GM12878 (cell line): Measurements from ENCODE around the gene THRA. TPM values are rescaled to one million over a fixed set of nuclear protein-coding genes. Genes with fewer than 3 reads are reported as not detected.

Experiments
- CEBPB ChIP-seq, 2 experiments: fragments of 150-350 bp in 1 of 2; IDR thresholded peaks; 2 replicates each; pipeline ENCODE4 v1.6.1; 2012 to 2014; ENCODE audit warnings: low read depth in 2 of 2, low read length in 2 of 2, borderline replicate concordance in 1 of 2, inconsistent platforms in 1 of 2
- FOXM1 ChIP-seq: IDR thresholded peaks from 2 replicates; pipeline ENCODE4 v1.6.1; 2012; ENCODE audit warnings: low read depth, mild to moderate bottlenecking, inconsistent platforms, low read length, moderate library complexity
- ZNF622 ChIP-seq: fragments of 450-650 bp; IDR thresholded peaks from 2 replicates; pipeline ENCODE4 v1.6.1; 2017; ENCODE audit warnings: mild to moderate bottlenecking, inconsistent platforms
- polyA plus RNA-seq, 11 experiments: library from polyadenylated mRNA; depleted of rRNA in 4 of 11; unstranded in 6 of 11; stranded (reverse) in 5 of 11; fragments of >200 nt; fragmentation: Nextera tagmentation in 4 of 11; fragmentation: Illumina TruSeq in 1 of 11; extraction: Ambion mirVana in 4 of 11; extraction: Trizol in 1 of 11; gene quantifications; 1 replicate in 1 of 11; 2 replicates in 10 of 11; pipeline versions ENCODE4 v1.2.1 to v1.2.3, GENCODE V29; 2011 to 2016; ENCODE audit warnings: inconsistent platforms in 2 of 11, missing spikeins in 2 of 11, low read depth in 1 of 11
- total RNA-seq, 4 experiments: library from RNA; depleted of rRNA in 3 of 4; stranded (reverse); fragments of >200 nt in 3 of 4; fragmentation: Illumina TruSeq in 1 of 4; extraction: Trizol in 1 of 4; gene quantifications; 2 replicates each; pipeline versions ENCODE4 v1.2.1 to v1.2.3, GENCODE V29; 2013 to 2021
- TF ChIP-seq, protein P1 (sequence below): IDR thresholded peaks from 2 replicates; pipeline ENCODE4 v1.6.1; 2012; ENCODE audit warnings: improper control_type of control experiment, low read depth, low read length; ENCODE audit not compliant: insufficient replicate concordance
- TF ChIP-seq, protein P2 (sequence below): fragments of 450-650 bp; formaldehyde crosslinking; IDR thresholded peaks from 2 replicates; pipeline ENCODE4 v1.4.0; 2022; ENCODE audit warnings: mild to moderate bottlenecking, moderate library complexity

The THRA gene
- total and polyA plus RNA-seq, 10 of the 15 experiments (the other 5 are each of a cell fraction or from before 2014, with no cell fraction given) = 0.03 to 2.0 (median 0.64) TPM

- TF ChIP-seq, protein P1, sequence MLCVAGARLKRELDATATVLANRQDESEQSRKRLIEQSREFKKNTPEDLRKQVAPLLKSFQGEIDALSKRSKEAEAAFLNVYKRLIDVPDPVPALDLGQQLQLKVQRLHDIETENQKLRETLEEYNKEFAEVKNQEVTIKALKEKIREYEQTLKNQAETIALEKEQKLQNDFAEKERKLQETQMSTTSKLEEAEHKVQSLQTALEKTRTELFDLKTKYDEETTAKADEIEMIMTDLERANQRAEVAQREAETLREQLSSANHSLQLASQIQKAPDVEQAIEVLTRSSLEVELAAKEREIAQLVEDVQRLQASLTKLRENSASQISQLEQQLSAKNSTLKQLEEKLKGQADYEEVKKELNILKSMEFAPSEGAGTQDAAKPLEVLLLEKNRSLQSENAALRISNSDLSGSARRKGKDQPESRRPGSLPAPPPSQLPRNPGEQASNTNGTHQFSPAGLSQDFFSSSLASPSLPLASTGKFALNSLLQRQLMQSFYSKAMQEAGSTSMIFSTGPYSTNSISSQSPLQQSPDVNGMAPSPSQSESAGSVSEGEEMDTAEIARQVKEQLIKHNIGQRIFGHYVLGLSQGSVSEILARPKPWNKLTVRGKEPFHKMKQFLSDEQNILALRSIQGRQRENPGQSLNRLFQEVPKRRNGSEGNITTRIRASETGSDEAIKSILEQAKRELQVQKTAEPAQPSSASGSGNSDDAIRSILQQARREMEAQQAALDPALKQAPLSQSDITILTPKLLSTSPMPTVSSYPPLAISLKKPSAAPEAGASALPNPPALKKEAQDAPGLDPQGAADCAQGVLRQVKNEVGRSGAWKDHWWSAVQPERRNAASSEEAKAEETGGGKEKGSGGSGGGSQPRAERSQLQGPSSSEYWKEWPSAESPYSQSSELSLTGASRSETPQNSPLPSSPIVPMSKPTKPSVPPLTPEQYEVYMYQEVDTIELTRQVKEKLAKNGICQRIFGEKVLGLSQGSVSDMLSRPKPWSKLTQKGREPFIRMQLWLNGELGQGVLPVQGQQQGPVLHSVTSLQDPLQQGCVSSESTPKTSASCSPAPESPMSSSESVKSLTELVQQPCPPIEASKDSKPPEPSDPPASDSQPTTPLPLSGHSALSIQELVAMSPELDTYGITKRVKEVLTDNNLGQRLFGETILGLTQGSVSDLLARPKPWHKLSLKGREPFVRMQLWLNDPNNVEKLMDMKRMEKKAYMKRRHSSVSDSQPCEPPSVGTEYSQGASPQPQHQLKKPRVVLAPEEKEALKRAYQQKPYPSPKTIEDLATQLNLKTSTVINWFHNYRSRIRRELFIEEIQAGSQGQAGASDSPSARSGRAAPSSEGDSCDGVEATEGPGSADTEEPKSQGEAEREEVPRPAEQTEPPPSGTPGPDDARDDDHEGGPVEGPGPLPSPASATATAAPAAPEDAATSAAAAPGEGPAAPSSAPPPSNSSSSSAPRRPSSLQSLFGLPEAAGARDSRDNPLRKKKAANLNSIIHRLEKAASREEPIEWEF = no peak
- TF ChIP-seq ZNF622 = no peak
- TF ChIP-seq, protein P2, sequence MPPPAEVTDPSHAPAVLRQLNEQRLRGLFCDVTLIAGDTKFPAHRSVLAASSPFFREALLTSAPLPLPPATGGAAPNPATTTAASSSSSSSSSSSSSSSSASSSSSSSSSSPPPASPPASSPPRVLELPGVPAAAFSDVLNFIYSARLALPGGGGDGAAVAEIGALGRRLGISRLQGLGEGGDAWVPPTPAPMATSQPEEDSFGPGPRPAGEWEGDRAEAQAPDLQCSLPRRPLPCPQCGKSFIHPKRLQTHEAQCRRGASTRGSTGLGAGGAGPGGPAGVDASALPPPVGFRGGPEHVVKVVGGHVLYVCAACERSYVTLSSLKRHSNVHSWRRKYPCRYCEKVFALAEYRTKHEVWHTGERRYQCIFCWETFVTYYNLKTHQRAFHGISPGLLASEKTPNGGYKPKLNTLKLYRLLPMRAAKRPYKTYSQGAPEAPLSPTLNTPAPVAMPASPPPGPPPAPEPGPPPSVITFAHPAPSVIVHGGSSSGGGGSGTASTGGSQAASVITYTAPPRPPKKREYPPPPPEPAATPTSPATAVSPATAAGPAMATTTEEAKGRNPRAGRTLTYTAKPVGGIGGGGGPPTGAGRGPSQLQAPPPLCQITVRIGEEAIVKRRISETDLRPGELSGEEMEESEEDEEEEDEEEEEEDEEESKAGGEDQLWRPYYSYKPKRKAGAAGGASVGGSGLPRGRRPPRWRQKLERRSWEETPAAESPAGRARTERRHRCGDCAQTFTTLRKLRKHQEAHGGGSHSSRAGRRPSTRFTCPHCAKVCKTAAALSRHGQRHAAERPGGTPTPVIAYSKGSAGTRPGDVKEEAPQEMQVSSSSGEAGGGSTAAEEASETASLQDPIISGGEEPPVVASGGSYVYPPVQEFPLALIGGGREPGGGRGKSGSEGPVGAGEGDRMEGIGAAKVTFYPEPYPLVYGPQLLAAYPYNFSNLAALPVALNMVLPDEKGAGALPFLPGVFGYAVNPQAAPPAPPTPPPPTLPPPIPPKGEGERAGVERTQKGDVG (CRISPR knock-in tag) = no peak
- no peak for TF ChIP-seq CEBPB (IDR thresholded peaks at IDR 0.05; ENCODE audit: borderline replicate concordance in 1 of 2, low read depth in 2 of 2, low read length in 2 of 2)
- TF ChIP-seq FOXM1 = no peak
Measured at GRCh38 chr17:40090237-40091119, 27.7 kb downstream of the THRA start (continued).
